Measurements from ENCODE around the gene MED22. TPM values are rescaled to one million over a fixed set of nuclear protein-coding genes. Genes with fewer than 3 reads are reported as not detected.

MED22 gene
- total and polyA plus RNA-seq, 2 of the 8 experiments (the other 6 are each of a cell fraction or from before 2014, with no cell fraction given): 56.4 to 68.4 TPM

GRCh38 chr9:133333011-133333410 is 14.9 kb downstream of the MED22 start:
- no peak overlapping the region for H2AK5ac ChIP-seq (ENCODE audit: low read depth, low read length)
- no peak for DNase-seq (ENCODE audit: low read depth in 1 of 2, low spot score in 2 of 2)
- peaks cover 0 to 9% (median 2%) of the 10 kb centered on the region in 4 experiments; a peak in 1 of 7 replicates for H3K4me1 ChIP-seq (replicated peaks in 1 of 4; ENCODE audit: control insufficient read depth in 3 of 4, insufficient read depth in 4 of 4, low read length in 3 of 4)
- H3K4me2 ChIP-seq (ENCODE audit: insufficient read depth in 1 of 2, low read depth in 2 of 2, low read length in 2 of 2): no peak overlapping the region
- no peak overlapping the region for H2BK5ac ChIP-seq (ENCODE audit: low read depth, low read length)
- H3K14ac ChIP-seq (ENCODE audit: insufficient read length): no peak overlapping the region
- FAIRE-seq: no peak
- peaks cover 10% of the 10 kb centered on the region for H3K79me1 ChIP-seq (ENCODE audit: low read depth, low read length)
- ChIA-PET CTCF (ENCODE audit: partially characterized antibody) (interaction anchor here (0.7 to 7.0 kb wide), 7 partner anchors 10 to 145 kb away, joined by 3 to 123 read pairs (median 4); no protein-coding TSS in a partner anchor), POLR2A (ENCODE audit: partially characterized antibody) (interaction anchor here (0.9 to 7.3 kb wide), 5 partner anchors 11 to 151 kb away, joined by 3 to 120 read pairs (median 5); partner anchors contain the start of genes MED22 and RPL7A)
- no peak overlapping the region for H2BK20ac ChIP-seq (ENCODE audit: low read length)
- no peak overlapping the region for H3K27ac ChIP-seq (ENCODE audit: low read depth, low read length)
- no peak overlapping the region for H3K4me3 ChIP-seq (ENCODE audit: extremely low read depth in 1 of 4, insufficient read depth in 2 of 4, low read depth in 3 of 4, low read length in 4 of 4)
- no peak overlapping the region for H2BK12ac ChIP-seq (ENCODE audit: low read depth, low read length)
- H4K5ac ChIP-seq (ENCODE audit: insufficient read length, low read depth, low read length): no peak overlapping the region
- no peak overlapping the region for H3K9ac ChIP-seq (replicated peaks in 1 of 4; ENCODE audit: extremely low read depth in 1 of 4, low read depth in 3 of 4, low read length in 3 of 4)
- peaks cover 7% of the 10 kb centered on the region; the same call in 1 of the 2 replicates for H3K23me2 ChIP-seq (ENCODE audit: low read depth, low read length)
- no peak overlapping the region for H2BK15ac ChIP-seq (ENCODE audit: low read length)
- H3K4ac ChIP-seq (replicated peaks; ENCODE audit: insufficient read length, low read depth, low read length): no peak overlapping the region
- no peaks in the 10 kb centered on the region for H3K9me3 ChIP-seq (ENCODE audit: insufficient read depth in 2 of 2, low read depth in 1 of 2, low read length in 1 of 2)
- no peak overlapping the region for H3K56ac ChIP-seq (replicated peaks; ENCODE audit: insufficient read length, low read depth, low read length)
- H3K27me3 ChIP-seq (replicated peaks in 1 of 4; ENCODE audit: control insufficient read depth in 3 of 4, extremely low read depth in 1 of 4, insufficient read depth in 3 of 4, low read length in 3 of 4): no peaks in the 10 kb centered on the region
- no peak overlapping the region for H4K91ac ChIP-seq (replicated peaks; ENCODE audit: insufficient read length, low read length)
- peaks cover 20 to 43% (median 35%) of the 10 kb centered on the region in 4 experiments for H3K36me3 ChIP-seq (ENCODE audit: control insufficient read depth in 2 of 4, insufficient read depth in 4 of 4, low read length in 3 of 4)
- H3K79me2 ChIP-seq (ENCODE audit: control insufficient read depth in 1 of 2, insufficient read depth in 2 of 2, low read length in 2 of 2): peaks cover 0 to 15% of the 10 kb centered on the region in 2 experiments; a peak in 2 of 4 replicates
- no peak overlapping the region for H2AFZ ChIP-seq (ENCODE audit: low read length)
- H4K8ac ChIP-seq (ENCODE audit: extremely low read depth, insufficient read depth, low read length): no peak overlapping the region; the same call in 1 of the 2 replicates
- no peak overlapping the region for H3K18ac ChIP-seq (ENCODE audit: extremely low read depth, low read length)
- WGBS, 2 experiments (ENCODE audit: extremely low coverage in 1 of 2, insufficient coverage in 1 of 2, insufficient read length in 1 of 2, insufficient replicate concordance in 2 of 2, low coverage in 1 of 2, low lambda C conversion rate in 2 of 2, missing lambda C conversion rate in 1 of 2): 99% methylated on average over 11 of the region's 11 CpGs; no CpG with 5 or more reads in 1 of the 2 experiments
- H3K23ac ChIP-seq (ENCODE audit: insufficient read length): no peak overlapping the region
- no peak overlapping the region for H2BK120ac ChIP-seq (replicated peaks; ENCODE audit: low read depth, low read length)
- peaks cover 4 to 16% of the 10 kb centered on the region in 2 experiments for H4K20me1 ChIP-seq (replicated peaks in 1 of 2; ENCODE audit: control insufficient read depth in 1 of 2, insufficient read depth in 2 of 2, low read length in 2 of 2)
- TF ChIP-seq TEAD4 (IDR thresholded peaks at IDR 0.05; ENCODE audit: low read depth, low read length) (no peak), TAF1 (IDR thresholded peaks at IDR 0.05; ENCODE audit: low read depth, low read length) (no peak), NRF1 (IDR thresholded peaks at IDR 0.05; ENCODE audit: low read depth, low read length) (no peak), BRCA1 (IDR thresholded peaks at IDR 0.05; ENCODE audit: low read depth, low read length) (no peak), ASH2L (IDR thresholded peaks at IDR 0.05; ENCODE audit: low read length) (no peak), EZH2 (IDR thresholded peaks at IDR 0.05; ENCODE audit: low read depth, low read length, severe bottlenecking) (no peak), SP1 (IDR thresholded peaks at IDR 0.05; ENCODE audit: low read depth, low read length) (no peak), TBP (IDR thresholded peaks at IDR 0.05; ENCODE audit: low read depth, low read length) (no peak), CHD1 (IDR thresholded peaks at IDR 0.05; ENCODE audit: low read depth, low read length) (no peak), SP4 (IDR thresholded peaks at IDR 0.05; ENCODE audit: low read length) (no peak), RBBP5 (IDR thresholded peaks at IDR 0.05; ENCODE audit: borderline replicate concordance, low read depth, low read length) (no peak), BCL11A (IDR thresholded peaks at IDR 0.05; ENCODE audit: low read depth in 2 of 2, low read length in 2 of 2) (no peak)

Data from H1 (cell line).